ENCODE measurements around the gene TNFRSF4.

TNFRSF4 gene

GRCh38 chr1:1226566-1227362 is 12.8 kb upstream of the TNFRSF4 start:
- peaks cover 73% of the 10 kb centered on the region for H3K36me3 ChIP-seq (ENCODE audit: insufficient read depth, insufficient read length, low read length)
- no peak overlapping the region for H3K9ac ChIP-seq (ENCODE audit: insufficient read length, low read depth)
- no peaks in the 10 kb centered on the region for H3K4me1 ChIP-seq (ENCODE audit: insufficient read depth, insufficient read length)
- H3K9me3 ChIP-seq (ENCODE audit: insufficient read depth, low read length) = no peaks in the 10 kb centered on the region
- no peak for DNase-seq (ENCODE audit: low read depth, low spot score)
- H3K4me3 ChIP-seq (ENCODE audit: insufficient read length, low read depth) = no peak overlapping the region
- H3K27me3 ChIP-seq (ENCODE audit: insufficient read depth, insufficient read length) = no peaks in the 10 kb centered on the region
- TF ChIP-seq SUZ12 (IDR thresholded peaks at IDR 0.05; ENCODE audit: extremely low read depth, insufficient read depth, insufficient read length) (no peak), ZNF274 (IDR thresholded peaks at IDR 0.05; ENCODE audit: low read depth, low read length) (no peak), YY1 (IDR thresholded peaks at IDR 0.05; ENCODE audit: insufficient read depth, insufficient read length) (no peak)

GRCh38 chr1:1225913-1226312 is 12.0 kb upstream of the TNFRSF4 start:
- Histone ChIP-seq H3K9me3 (ENCODE audit: insufficient read depth, low read length) (no peaks in the 10 kb centered on the region), H3K36me3 (ENCODE audit: insufficient read depth, insufficient read length, low read length) (peaks cover 78% of the 10 kb centered on the region), H3K4me1 (ENCODE audit: insufficient read depth, insufficient read length) (no peaks in the 10 kb centered on the region), H3K27me3 (ENCODE audit: insufficient read depth, insufficient read length) (no peaks in the 10 kb centered on the region), H3K4me3 (ENCODE audit: insufficient read length, low read depth) (no peak overlapping the region), H3K9ac (ENCODE audit: insufficient read length, low read depth) (no peak overlapping the region)
- DNase-seq (ENCODE audit: low read depth, low spot score) = no peak
- TF ChIP-seq ZNF274 (IDR thresholded peaks at IDR 0.05; ENCODE audit: low read depth, low read length) = no peak
- TF ChIP-seq YY1 (IDR thresholded peaks at IDR 0.05; ENCODE audit: insufficient read depth, insufficient read length) = no peak
- TF ChIP-seq SUZ12 (IDR thresholded peaks at IDR 0.05; ENCODE audit: extremely low read depth, insufficient read depth, insufficient read length) = no peak

- H3K36me3 ChIP-seq (ENCODE audit: insufficient read depth, insufficient read length, low read length) = peaks cover 83% of the 10 kb centered on the region
- H3K9ac ChIP-seq (ENCODE audit: insufficient read length, low read depth) = no peak overlapping the region
- TF ChIP-seq ZNF274 (IDR thresholded peaks at IDR 0.05; ENCODE audit: low read depth, low read length) (no peak), SUZ12 (IDR thresholded peaks at IDR 0.05; ENCODE audit: extremely low read depth, insufficient read depth, insufficient read length) (no peak), YY1 (IDR thresholded peaks at IDR 0.05; ENCODE audit: insufficient read depth, insufficient read length) (no peak)
- no peak for DNase-seq (ENCODE audit: low read depth, low spot score)
- H3K4me3 ChIP-seq (ENCODE audit: insufficient read length, low read depth) = no peak overlapping the region
- no peaks in the 10 kb centered on the region for H3K9me3 ChIP-seq (ENCODE audit: insufficient read depth, low read length)
- no peaks in the 10 kb centered on the region for H3K4me1 ChIP-seq (ENCODE audit: insufficient read depth, insufficient read length)
- no peaks in the 10 kb centered on the region for H3K27me3 ChIP-seq (ENCODE audit: insufficient read depth, insufficient read length)
Measured at GRCh38 chr1:1225238-1225845, 11.4 kb upstream of the TNFRSF4 start.

DNA sequence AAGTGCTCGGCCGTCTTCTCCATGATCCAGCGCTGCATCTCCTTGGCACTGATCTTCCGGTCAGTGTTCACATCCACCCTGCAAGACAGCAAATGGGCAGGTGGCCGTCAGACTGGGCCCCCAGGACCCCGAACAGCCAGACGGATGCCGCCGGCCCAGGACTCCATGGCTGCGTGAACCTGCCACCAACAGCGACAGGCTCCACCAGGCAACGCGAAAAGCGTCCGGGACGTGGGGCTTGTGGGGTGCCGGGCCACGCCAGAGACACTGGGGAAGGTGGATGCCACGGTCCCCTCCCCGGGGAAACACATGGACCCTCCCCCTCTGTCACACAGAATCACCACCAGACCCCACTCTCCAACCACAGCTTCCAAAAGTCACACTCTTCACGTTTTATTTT is 9.9 kb upstream of the TNFRSF4 start:
- H3K4me3 ChIP-seq (ENCODE audit: insufficient read length, low read depth) = no peak overlapping the region
- H3K9ac ChIP-seq (ENCODE audit: insufficient read length, low read depth) = no peak overlapping the region
- no peaks in the 10 kb centered on the region for H3K27me3 ChIP-seq (ENCODE audit: insufficient read depth, insufficient read length)
- TF ChIP-seq ZNF274 (IDR thresholded peaks at IDR 0.05; ENCODE audit: low read depth, low read length) = no peak
- no peak for TF ChIP-seq YY1 (IDR thresholded peaks at IDR 0.05; ENCODE audit: insufficient read depth, insufficient read length)
- TF ChIP-seq SUZ12 (IDR thresholded peaks at IDR 0.05; ENCODE audit: extremely low read depth, insufficient read depth, insufficient read length) = no peak
- no peaks in the 10 kb centered on the region for H3K4me1 ChIP-seq (ENCODE audit: insufficient read depth, insufficient read length)
- no peak for DNase-seq (ENCODE audit: low read depth, low spot score)
- H3K9me3 ChIP-seq (ENCODE audit: insufficient read depth, low read length) = no peaks in the 10 kb centered on the region
- peaks cover 77% of the 10 kb centered on the region for H3K36me3 ChIP-seq (ENCODE audit: insufficient read depth, insufficient read length, low read length)

- DNase-seq (ENCODE audit: low read depth, low spot score) = no peak
- H3K36me3 ChIP-seq (ENCODE audit: insufficient read depth, insufficient read length, low read length) = peaks cover 78% of the 10 kb centered on the region
- no peaks in the 10 kb centered on the region for H3K4me1 ChIP-seq (ENCODE audit: insufficient read depth, insufficient read length)
- no peaks in the 10 kb centered on the region for H3K9me3 ChIP-seq (ENCODE audit: insufficient read depth, low read length)
- H3K27me3 ChIP-seq (ENCODE audit: insufficient read depth, insufficient read length) = no peaks in the 10 kb centered on the region
- TF ChIP-seq ZNF274 (IDR thresholded peaks at IDR 0.05; ENCODE audit: low read depth, low read length) (no peak), SUZ12 (IDR thresholded peaks at IDR 0.05; ENCODE audit: extremely low read depth, insufficient read depth, insufficient read length) (no peak), YY1 (IDR thresholded peaks at IDR 0.05; ENCODE audit: insufficient read depth, insufficient read length) (no peak)
- H3K9ac ChIP-seq (ENCODE audit: insufficient read length, low read depth) = no peak overlapping the region
- no peak overlapping the region for H3K4me3 ChIP-seq (ENCODE audit: insufficient read length, low read depth)
Measured at GRCh38 chr1:1223321-1223720, 9.4 kb upstream of the TNFRSF4 start.

DNA sequence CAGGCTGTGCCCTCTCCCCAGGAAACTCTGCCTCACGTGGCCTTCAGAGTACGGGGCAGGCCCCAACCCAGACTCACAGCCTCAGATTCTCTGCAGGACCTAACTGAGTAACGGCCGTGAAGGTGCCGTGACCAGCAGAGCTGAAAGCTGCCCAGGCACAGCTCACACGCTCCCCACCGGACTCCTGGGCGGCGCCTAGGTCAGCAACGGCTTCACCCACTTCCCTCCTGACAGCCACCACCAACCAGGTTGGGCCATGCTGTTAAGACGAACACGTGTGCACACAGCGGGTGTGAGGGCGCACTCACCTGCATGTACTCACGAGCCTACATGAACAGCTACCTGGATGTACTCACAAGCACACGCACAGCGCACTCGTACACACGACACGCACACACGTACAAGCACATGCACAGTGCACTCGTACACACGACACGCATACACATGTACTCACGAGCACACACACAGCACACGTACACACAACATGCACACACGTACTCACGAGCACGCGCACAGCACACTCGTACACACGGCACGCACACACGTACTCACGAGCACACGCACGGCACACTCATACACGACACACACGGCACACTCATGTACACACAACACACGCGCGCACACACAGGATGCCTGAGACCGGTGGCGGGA is 8.7 kb upstream of the TNFRSF4 start:
- Histone ChIP-seq H3K36me3 (ENCODE audit: insufficient read depth, insufficient read length, low read length) (peaks cover 77% of the 10 kb centered on the region), H3K9ac (ENCODE audit: insufficient read length, low read depth) (no peak overlapping the region), H3K4me3 (ENCODE audit: insufficient read length, low read depth) (no peak overlapping the region), H3K9me3 (ENCODE audit: insufficient read depth, low read length) (no peaks in the 10 kb centered on the region), H3K27me3 (ENCODE audit: insufficient read depth, insufficient read length) (no peaks in the 10 kb centered on the region), H3K4me1 (ENCODE audit: insufficient read depth, insufficient read length) (no peaks in the 10 kb centered on the region)
- TF ChIP-seq YY1 (IDR thresholded peaks at IDR 0.05; ENCODE audit: insufficient read depth, insufficient read length) (no peak), SUZ12 (IDR thresholded peaks at IDR 0.05; ENCODE audit: extremely low read depth, insufficient read depth, insufficient read length) (no peak), ZNF274 (IDR thresholded peaks at IDR 0.05; ENCODE audit: low read depth, low read length) (no peak)
- no peak for DNase-seq (ENCODE audit: low read depth, low spot score)
